Gastroesophageal sphincter (tissue), 4 donors: ENCODE data around the gene REST. TPM values are rescaled to one million over a fixed set of nuclear protein-coding genes. Genes with fewer than 3 reads are reported as not detected.

Experiments
- ATAC-seq: fragments of 150-250 bp; one replicate; pipeline ENCODE4 v1.9.1; 2016; ENCODE audit warnings: mild to moderate bottlenecking, moderate library complexity
- H3K27ac ChIP-seq, 4 donors: fragments of 200-600 bp; sonication (generic) in 3 of 4; 1 replicate in 3 of 4; 2 replicates in 1 of 4; pipeline ENCODE4 v1.5.1; 2016 to 2019
- H3K27me3 ChIP-seq: fragments of 200-600 bp; sonication (generic); one replicate; pipeline ENCODE4 v1.5.1; 2019
- H3K36me3 ChIP-seq, 2 donors: fragments of 200-600 bp; sonication (generic); one replicate each; pipeline ENCODE4 v1.5.1; 2019; ENCODE audit warnings: control low read depth in 1 of 2
- H3K4me1 ChIP-seq, 3 donors: fragments of 200-600 bp; sonication (generic); 1 replicate in 2 of 3; 2 replicates in 1 of 3; pipeline ENCODE4 v1.5.1; 2016 to 2019; ENCODE audit warnings: control low read depth in 2 of 3
- H3K4me3 ChIP-seq, 2 donors: fragments of 200-600 bp; sonication (generic); one replicate each; pipeline ENCODE4 v1.5.1; 2019; ENCODE audit warnings: mild to moderate bottlenecking in 1 of 2, moderate library complexity in 1 of 2
- H3K9me3 ChIP-seq, 3 donors: fragments of 200-600 bp; sonication (generic); one replicate each; pipeline ENCODE4 v1.5.1; 2017 to 2019; ENCODE audit warnings: control low read depth in 2 of 3
- CTCF ChIP-seq, 4 experiments: fragments of 200-600 bp in 2 of 4; fragments of 450-650 bp in 2 of 4; sonication (generic) in 1 of 4; IDR thresholded peaks; one replicate each; pipeline ENCODE4 v1.5.1; 2017 to 2019; ENCODE audit warnings: antibody characterized with exemption in 4 of 4, mild to moderate bottlenecking in 2 of 4, moderate library complexity in 2 of 4
- EP300 ChIP-seq: sonication (generic); formaldehyde crosslinking; IDR thresholded peaks from one replicate; pipeline ENCODE4 v1.6.1; 2017; ENCODE audit warnings: antibody characterized with exemption, mild to moderate bottlenecking
- POLR2A ChIP-seq, 2 donors: fragments of 450-650 bp; IDR thresholded peaks; one replicate each; pipeline ENCODE4 v1.6.1; 2017; ENCODE audit warnings: antibody characterized with exemption in 2 of 2, mild to moderate bottlenecking in 2 of 2, moderate library complexity in 1 of 2
- POLR2AphosphoS5 ChIP-seq: sonication (generic); formaldehyde crosslinking; IDR thresholded peaks from one replicate; pipeline ENCODE4 v1.6.1; 2017; ENCODE audit warnings: antibody characterized with exemption
- WGBS, 2 donors: methylation state at CpG; one replicate each; pipeline ENCODE4 v1.1.5; 2018; ENCODE audit warnings: low coverage in 1 of 2; 5-methylcytosine and 5-hydroxymethylcytosine counted together
- total RNA-seq, 4 donors: library from RNA; depleted of rRNA; stranded (reverse); fragments of >200 nt; gene quantifications; one replicate each; pipeline ENCODE4 v1.1.0, GENCODE V29; 2016

Gene REST
- total RNA-seq, 4 donors from 2014 or later = 32.8 to 41.1 (median 39.5) TPM

- Histone ChIP-seq H3K27me3 (no peaks in the 10 kb centered on the region), H3K9me3 (no peaks in the 10 kb centered on the region), H3K36me3 (no peaks in the 10 kb centered on the region), H3K4me3 (peak overlapping the region; percentile 77 to 90), H3K27ac (peak overlapping the region in 3 of 4 donors; percentile 27 to 95 (median 95)), H3K4me1 (peaks cover 0 to 35% (median 11%) of the 10 kb centered on the region in 3 donors)
- WGBS, 2 donors = 26 to 27% methylated on average over 19 of the region's 19 CpGs
- no peak for ATAC-seq
- TF ChIP-seq CTCF (IDR thresholded peaks at IDR 0.05) = no peak
- TF ChIP-seq EP300 = no peak
- no peak for TF ChIP-seq POLR2A (IDR thresholded peaks at IDR 0.05)
- no peak for TF ChIP-seq POLR2AphosphoS5
These were observed 959 bp upstream of the REST start for GRCh38 chr4:56906489-56907393.

GRCh38 chr4:56908206-56909085, 746 bp downstream of the REST start:
- Histone ChIP-seq H3K27me3 (no peaks in the 10 kb centered on the region), H3K4me1 (peaks cover 0 to 51% (median 11%) of the 10 kb centered on the region in 3 donors), H3K9me3 (no peaks in the 10 kb centered on the region), H3K27ac (peak overlapping the region; percentile 68 to 95 (median 92)), H3K36me3 (no peaks in the 10 kb centered on the region), H3K4me3 (peak overlapping the region; percentile 77 to 90)
- no CpG with 5 or more reads among the region's 110 CpGs for WGBS, 2 donors
- ATAC-seq = peak; percentile 74
- TF ChIP-seq POLR2AphosphoS5 (no peak), EP300 (no peak), POLR2A (IDR thresholded peaks at IDR 0.05) (peak; percentile 16 to 34), CTCF (IDR thresholded peaks at IDR 0.05) (no peak)

- WGBS, 2 donors = 0 to 3% methylated on average over 17 to 28 of the region's 41 CpGs
- peak overlapping the region; percentile 68 to 95 (median 92) for H3K27ac ChIP-seq
- peak overlapping the region; percentile 77 to 90 for H3K4me3 ChIP-seq
- ATAC-seq = peak; percentile 4
- H3K27me3 ChIP-seq = no peaks in the 10 kb centered on the region
- H3K36me3 ChIP-seq = no peaks in the 10 kb centered on the region
- peaks cover 0 to 59% (median 11%) of the 10 kb centered on the region in 3 donors for H3K4me1 ChIP-seq
- no peaks in the 10 kb centered on the region for H3K9me3 ChIP-seq
- TF ChIP-seq EP300 = no peak
- TF ChIP-seq POLR2A (IDR thresholded peaks at IDR 0.05) = no peak
- no peak for TF ChIP-seq CTCF (IDR thresholded peaks at IDR 0.05)
- TF ChIP-seq POLR2AphosphoS5 = no peak
These were observed 1.6 kb downstream of the REST start for GRCh38 chr4:56909086-56909894.

GRCh38 chr4:56910172-56910967, 2.7 kb downstream of the REST start:
- peak overlapping the region in 1 of 2 donors; percentile 90 for H3K4me3 ChIP-seq
- TF ChIP-seq CTCF (IDR thresholded peaks at IDR 0.05) (no peak), EP300 (no peak), POLR2A (IDR thresholded peaks at IDR 0.05) (no peak), POLR2AphosphoS5 (no peak)
- no peak for ATAC-seq
- H3K36me3 ChIP-seq = no peaks in the 10 kb centered on the region
- 38 to 45% methylated on average over 4 to 5 of the region's 6 CpGs for WGBS, 2 donors
- peak overlapping the region in 1 of 4 donors; percentile 95 for H3K27ac ChIP-seq
- H3K4me1 ChIP-seq = peaks cover 0 to 70% (median 11%) of the 10 kb centered on the region in 3 donors
- no peaks in the 10 kb centered on the region for H3K27me3 ChIP-seq
- H3K9me3 ChIP-seq = no peaks in the 10 kb centered on the region
